Esophagus muscularis mucosa (tissue), 3 donors: Measurements from ENCODE around the gene KCND3.
A peak's percentile ranks its signal among the peaks of the same experiment; 100 is the strongest.

Experiments used
- POLR2A ChIP-seq: fragments of 450-650 bp; IDR thresholded peaks from one replicate; pipeline ENCODE4 v1.6.1; 2017; ENCODE audit warnings: antibody characterized with exemption, moderate library complexity, mild to moderate bottlenecking, low read depth
- TF ChIP-seq, protein P1 (sequence below), 3 experiments: fragments of 200-600 bp in 2 of 3; fragments of 450-650 bp in 1 of 3; sonication (generic) in 2 of 3; IDR thresholded peaks; one replicate each; pipeline ENCODE4 v1.5.1; 2017 to 2019; ENCODE audit warnings: antibody characterized with exemption in 3 of 3, mild to moderate bottlenecking in 2 of 3, moderate library complexity in 1 of 3

DNA sequence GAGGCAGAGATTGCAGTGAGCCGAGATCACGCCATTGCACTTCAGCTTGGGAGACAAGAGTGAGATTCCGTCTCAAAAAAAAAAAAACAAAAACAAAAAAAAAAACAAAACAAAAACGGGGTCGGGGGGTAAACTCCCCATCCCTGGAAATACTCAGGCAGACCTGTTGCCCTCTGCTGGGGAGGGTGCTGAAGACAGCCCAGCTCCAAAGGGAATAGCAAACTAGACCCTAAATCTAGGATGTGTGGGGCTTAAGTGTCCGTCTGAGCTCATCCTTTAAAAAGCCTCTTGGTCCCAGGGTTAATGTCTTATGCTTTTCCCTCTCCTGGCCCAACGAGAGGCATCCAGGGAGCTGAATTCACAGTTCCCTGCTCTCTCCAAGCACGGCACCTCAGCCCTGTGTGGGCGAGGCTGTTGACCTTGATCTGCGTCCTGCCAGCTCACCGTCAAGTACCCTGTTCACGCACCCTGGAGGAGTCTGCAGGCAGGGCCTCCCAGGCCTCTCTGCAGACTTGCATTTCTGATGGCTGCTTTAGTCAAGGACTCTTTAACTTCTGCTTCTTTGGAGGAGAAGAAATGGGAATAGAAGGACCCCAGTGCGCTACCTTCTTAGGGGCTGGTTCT, 22.3 kb downstream of the KCND3 start:
- TF ChIP-seq, protein P1, sequence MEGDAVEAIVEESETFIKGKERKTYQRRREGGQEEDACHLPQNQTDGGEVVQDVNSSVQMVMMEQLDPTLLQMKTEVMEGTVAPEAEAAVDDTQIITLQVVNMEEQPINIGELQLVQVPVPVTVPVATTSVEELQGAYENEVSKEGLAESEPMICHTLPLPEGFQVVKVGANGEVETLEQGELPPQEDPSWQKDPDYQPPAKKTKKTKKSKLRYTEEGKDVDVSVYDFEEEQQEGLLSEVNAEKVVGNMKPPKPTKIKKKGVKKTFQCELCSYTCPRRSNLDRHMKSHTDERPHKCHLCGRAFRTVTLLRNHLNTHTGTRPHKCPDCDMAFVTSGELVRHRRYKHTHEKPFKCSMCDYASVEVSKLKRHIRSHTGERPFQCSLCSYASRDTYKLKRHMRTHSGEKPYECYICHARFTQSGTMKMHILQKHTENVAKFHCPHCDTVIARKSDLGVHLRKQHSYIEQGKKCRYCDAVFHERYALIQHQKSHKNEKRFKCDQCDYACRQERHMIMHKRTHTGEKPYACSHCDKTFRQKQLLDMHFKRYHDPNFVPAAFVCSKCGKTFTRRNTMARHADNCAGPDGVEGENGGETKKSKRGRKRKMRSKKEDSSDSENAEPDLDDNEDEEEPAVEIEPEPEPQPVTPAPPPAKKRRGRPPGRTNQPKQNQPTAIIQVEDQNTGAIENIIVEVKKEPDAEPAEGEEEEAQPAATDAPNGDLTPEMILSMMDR (IDR thresholded peaks at IDR 0.05): peak in 1 of 3 experiments; percentile 11
- TF ChIP-seq POLR2A: no peak
